ENCODE data around the gene RBM23. TPM values are rescaled to one million over a fixed set of nuclear protein-coding genes. Genes with fewer than 3 reads are reported as not detected.
"Not testable (repeated sequence)": the region's sequence is repeated elsewhere in the genome, so short reads cannot be mapped to it uniquely, and the experiment has no call there.

Gene RBM23
- total RNA-seq = 100 to 1,000 TPM in 2 of 4 donors, 10 to 100 TPM in 2; 48.7 to 127 (median 85.9) TPM

DNA sequence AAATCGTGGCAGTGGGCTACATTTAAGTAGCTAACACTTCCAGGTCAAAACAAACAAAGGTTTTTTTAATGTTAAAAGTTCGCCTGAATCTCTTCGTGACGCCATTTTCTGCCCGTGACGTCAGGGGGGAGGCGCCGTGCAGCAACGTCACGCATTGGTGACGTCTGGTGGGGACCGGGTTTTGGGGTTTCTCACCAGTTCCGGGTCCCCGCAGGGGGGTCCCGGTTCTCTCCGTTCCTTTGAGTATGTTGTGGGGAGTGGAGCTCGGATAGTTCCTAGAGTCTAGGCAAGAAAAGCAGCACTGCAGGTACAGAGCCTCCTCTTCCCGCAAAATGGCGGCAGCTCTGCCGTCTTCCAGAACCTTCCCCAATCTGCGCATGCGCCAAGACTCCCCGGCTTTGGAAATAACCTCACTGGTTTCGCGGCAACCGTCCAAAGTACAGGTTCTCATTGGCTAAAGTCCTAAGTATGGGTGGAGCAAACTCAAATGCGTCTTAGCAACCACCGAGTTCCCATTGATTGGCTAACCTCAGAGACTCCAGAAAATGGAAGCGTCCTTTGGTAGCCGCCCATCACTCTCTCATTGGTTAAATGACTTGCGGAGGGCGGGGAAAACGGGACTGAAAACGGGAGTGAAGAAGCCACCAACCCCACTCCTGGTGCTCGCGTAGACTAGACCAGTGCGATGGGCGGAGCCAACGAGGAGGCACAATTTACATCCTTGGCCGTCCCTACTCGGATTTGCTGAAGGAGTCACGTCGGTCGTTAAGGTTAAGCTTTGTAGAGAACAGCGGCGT is at the start of gene RBM23:
Gene RBM23 (minus strand): TSS at position 346 of the 797 bp plus-strand sequence.
- TF ChIP-seq, protein P1, sequence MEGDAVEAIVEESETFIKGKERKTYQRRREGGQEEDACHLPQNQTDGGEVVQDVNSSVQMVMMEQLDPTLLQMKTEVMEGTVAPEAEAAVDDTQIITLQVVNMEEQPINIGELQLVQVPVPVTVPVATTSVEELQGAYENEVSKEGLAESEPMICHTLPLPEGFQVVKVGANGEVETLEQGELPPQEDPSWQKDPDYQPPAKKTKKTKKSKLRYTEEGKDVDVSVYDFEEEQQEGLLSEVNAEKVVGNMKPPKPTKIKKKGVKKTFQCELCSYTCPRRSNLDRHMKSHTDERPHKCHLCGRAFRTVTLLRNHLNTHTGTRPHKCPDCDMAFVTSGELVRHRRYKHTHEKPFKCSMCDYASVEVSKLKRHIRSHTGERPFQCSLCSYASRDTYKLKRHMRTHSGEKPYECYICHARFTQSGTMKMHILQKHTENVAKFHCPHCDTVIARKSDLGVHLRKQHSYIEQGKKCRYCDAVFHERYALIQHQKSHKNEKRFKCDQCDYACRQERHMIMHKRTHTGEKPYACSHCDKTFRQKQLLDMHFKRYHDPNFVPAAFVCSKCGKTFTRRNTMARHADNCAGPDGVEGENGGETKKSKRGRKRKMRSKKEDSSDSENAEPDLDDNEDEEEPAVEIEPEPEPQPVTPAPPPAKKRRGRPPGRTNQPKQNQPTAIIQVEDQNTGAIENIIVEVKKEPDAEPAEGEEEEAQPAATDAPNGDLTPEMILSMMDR (IDR thresholded peaks at IDR 0.05) = no peak
- DNase-seq (ENCODE audit: low spot score) (peak; percentile 100), ATAC-seq (ENCODE audit: low FRiP score) (peak; percentile 96)

DNA sequence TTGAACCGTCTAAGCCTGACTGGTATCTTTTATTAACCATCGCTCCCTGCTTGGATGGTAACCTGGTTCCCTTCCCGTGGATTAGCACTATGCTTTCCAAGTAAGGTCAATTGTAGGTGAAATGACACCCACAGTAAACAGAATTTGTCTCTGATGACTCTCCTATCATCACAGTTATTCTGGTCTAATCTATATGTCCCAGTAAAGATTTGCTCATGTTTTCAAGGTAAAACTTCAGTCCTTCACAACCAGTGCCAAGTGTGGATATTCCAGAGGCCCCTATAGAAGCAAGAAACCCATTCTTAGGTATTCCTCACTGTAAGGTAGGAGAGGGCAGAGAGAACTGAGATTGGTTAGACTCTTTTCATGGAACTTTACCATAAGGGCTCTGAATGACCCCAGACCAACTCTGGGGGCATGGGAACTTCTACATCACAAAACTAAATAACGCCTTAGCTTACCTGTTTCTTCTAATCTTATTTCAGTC is 47.9 kb upstream of the RBM23 start:
- no peak for DNase-seq (ENCODE audit: low spot score)
- TF ChIP-seq, protein P1 (IDR thresholded peaks at IDR 0.05) = no peak
- no peak for ATAC-seq (ENCODE audit: low FRiP score)

DNA sequence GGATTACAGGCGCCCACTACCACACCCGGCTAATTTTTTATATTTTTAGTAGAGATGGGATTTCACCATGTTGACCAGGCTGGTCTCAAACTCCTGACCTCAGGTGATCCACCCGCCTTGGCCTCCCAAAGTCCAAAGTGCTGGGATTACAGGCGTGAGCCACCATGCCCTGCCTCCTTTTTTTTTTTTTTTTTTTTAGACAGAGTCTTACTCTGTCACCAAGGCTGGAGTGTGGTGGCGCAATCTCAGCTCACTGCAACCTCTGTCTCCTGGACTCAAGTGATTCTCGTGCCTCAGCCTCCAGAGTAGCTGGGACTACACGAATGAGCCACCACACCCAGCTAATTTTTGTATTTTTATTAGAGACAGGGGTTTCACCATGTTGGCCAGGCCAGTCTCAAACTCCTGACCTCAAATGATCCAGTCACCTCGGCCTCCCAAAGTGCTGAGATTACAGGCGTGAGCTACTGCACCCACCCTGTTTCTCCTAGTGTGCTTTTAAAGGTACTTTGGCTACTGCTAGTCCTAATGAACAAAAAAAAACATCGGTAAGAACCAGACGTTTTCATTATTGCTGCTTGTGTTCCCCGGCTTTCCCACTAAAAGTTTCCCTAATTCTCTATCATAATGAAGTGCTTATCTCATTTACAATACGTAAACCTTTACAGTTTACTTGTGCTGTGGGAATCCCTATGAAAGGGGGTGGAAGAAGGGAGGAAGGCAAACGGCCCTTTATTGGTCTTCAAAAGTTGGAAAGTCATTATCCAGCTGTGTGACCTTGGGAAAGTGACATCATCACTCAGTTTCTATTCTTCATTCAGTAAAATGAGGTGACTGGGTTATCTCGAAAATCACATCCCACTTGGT is 47.2 kb upstream of the RBM23 start:
- ATAC-seq (ENCODE audit: low FRiP score); DNase-seq (ENCODE audit: low spot score): not testable (repeated sequence)

DNA sequence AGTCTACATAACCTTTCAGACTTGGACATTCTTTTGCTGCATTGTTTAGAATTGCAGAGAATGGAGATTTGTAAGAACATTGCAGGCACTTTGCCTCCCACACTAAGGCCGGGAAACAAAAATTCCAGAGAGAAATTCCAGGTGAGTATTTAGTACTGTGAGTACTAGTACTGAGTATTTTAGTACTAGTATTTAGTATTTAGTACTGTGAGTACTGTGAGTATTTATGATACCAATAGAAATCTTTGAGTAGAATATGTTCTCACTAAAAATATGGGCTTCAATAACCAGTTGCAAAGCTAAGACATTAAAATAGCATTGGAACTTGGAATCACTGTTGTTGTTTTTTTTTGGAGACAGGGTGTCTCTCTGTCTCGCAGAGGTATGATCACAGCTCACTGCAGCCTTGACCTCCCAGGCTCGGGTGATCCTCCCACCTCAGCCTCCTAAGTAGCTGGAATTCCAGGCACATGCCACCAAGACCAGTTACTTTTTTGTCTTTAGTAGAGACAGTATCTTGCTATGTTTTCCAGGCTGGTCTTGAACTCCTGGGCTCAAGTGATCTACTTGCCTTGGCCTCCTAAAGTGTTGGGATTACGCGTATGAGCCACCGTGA is 43.2 kb upstream of the RBM23 start:
- no peak for ATAC-seq (ENCODE audit: low FRiP score)
- TF ChIP-seq, protein P1 (IDR thresholded peaks at IDR 0.05) = no peak
- no peak for DNase-seq (ENCODE audit: low spot score)

DNA sequence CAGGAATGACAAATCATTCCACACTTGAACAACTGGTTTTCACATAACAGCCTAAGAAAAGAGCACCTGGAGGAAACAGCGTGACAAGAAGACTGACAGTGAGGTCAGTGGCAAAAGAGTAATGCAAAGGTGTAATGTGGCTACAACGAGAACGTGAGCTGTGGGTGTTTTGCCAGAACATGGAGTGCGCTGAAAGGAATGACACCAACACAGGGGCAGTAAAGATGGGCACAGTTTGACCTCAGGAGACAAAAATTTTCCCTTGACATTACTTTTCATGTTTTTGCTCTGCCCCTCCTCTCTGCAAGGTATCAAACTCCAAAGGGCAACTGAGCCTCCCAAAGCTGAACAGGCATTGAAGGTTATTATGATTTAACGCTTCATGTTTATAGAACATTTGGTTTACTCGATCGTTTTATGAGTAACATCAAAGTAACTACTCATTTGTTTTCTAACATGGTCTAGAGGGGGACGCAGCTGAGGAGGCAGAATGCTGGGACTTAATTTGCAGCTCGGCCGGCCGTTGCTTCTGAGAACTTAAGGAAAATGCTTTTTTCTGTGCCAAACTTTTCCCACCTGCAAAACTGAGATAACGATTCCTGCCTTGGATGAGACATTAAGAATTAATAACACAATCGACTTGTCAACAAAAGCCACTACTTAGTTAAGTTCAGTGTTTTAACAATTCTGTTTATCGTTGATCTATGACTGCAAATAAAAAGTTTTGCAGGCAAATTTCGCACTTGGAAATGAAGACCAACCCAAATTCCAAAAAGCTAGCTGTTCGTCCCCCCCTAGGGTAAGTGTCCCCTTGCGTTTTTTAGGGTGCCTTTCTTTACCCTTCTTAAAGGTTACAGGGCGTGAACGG is 37.0 kb upstream of the RBM23 start:
- DNase-seq (ENCODE audit: low spot score) (no peak), ATAC-seq (ENCODE audit: low FRiP score) (no peak)
- TF ChIP-seq, protein P1 (IDR thresholded peaks at IDR 0.05) = no peak

DNA sequence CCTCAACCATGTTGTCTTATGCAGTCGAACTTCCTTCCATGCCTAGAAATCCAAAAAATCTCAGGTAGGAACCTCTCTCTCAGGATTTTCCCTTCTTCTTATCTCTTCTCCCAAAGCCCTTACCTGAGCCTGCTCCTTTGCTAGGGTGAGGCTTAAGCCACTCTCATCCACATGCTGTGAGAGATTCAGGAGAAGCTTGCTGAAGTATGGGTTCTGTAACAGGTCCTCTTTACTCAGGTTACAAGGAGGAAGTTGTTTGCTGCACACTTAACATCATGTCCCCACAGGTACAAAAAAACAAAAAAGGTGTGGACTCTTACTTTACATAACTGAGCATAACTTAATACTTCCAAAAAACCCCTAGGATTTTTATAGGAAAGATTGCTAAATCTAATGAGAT is 33.5 kb upstream of the RBM23 start:
- DNase-seq (ENCODE audit: low spot score) = no peak
- ATAC-seq (ENCODE audit: low FRiP score) = no peak

DNA sequence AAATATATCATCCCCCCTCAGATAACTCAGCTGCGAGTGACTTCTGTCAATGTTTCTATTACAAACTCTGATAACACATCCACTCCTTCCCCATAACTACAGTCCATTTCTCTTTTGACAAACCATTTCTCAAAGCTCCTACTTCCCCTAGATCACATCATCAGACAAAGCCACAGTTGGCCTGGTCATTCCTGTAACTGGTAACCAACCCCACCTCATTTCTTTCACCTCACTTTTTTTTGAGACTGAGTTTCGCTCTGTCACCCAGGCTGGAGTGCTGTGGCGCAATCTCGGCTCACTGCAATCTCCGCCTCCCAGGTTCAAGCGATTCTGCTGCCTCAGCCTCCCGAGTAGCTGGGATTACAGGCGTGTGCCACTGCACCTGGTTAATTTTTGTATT is 32.8 kb upstream of the RBM23 start:
- DNase-seq (ENCODE audit: low spot score); ATAC-seq (ENCODE audit: low FRiP score): not testable (repeated sequence)

More for the DNA sequence above, 33.5 kb upstream of the RBM23 start:
- TF ChIP-seq, protein P1 (IDR thresholded peaks at IDR 0.05) = no peak
